OCI-LY3 (cell line): Measurements from ENCODE around the gene NUDT9.

ENCODE experiments used
- H2AFZ ChIP-seq: fragments of 200-600, 300-600 bp; shearing (Covaris generic); 2 replicates; pipeline ENCODE4 v1.6.0; 2014; ENCODE audit warnings: antibody characterized with exemption, low read depth, low read length
- H3K27ac ChIP-seq: fragments of 200-600, 300-600 bp; sonication (generic); 2 replicates; pipeline ENCODE4 v1.5.1; 2014; ENCODE audit warnings: mild to moderate bottlenecking, low read length, moderate library complexity, mixed read lengths
- H3K27me3 ChIP-seq: fragments of 200-600, 300-600 bp; sonication (generic); 2 replicates; pipeline ENCODE4 v1.6.1; 2014; ENCODE audit warnings: low read depth, low read length, mixed read lengths
- H3K36me3 ChIP-seq: fragments of 200-600, 300-600 bp; sonication (generic); replicated peaks from 2 replicates; pipeline ENCODE3; 2014; ENCODE audit warnings: low read depth, low read length, mixed read lengths
- H3K4me1 ChIP-seq: fragments of 300-600, 200-600 bp; sonication (generic); 2 replicates; pipeline ENCODE4 v1.6.1; 2014; ENCODE audit warnings: low read length, mixed read lengths
- H3K4me2 ChIP-seq: fragments of 200-600, 300-600 bp; sonication (generic); 2 replicates; pipeline ENCODE4 v1.6.1; 2014; ENCODE audit warnings: low read length, mixed read lengths
- H3K4me3 ChIP-seq: fragments of 300-600, 200-600 bp; sonication (generic); 2 replicates; pipeline ENCODE4 v1.5.1; 2014; ENCODE audit warnings: antibody characterized with exemption, mild to moderate bottlenecking, low read length, moderate library complexity
- H3K79me2 ChIP-seq: fragments of 300-600, 200-600 bp; shearing (Covaris generic); 2 replicates; pipeline ENCODE4 v1.6.1; 2014; ENCODE audit warnings: mild to moderate bottlenecking, low read length, mixed read lengths
- H3K9ac ChIP-seq: fragments of 300-600, 200-600 bp; shearing (Covaris generic); 2 replicates; pipeline ENCODE4 v1.6.0; 2014; ENCODE audit warnings: mild to moderate bottlenecking, low read length, moderate library complexity
- H3K9me3 ChIP-seq: fragments of 200-600, 300-600 bp; shearing (Covaris generic); 2 replicates; pipeline ENCODE4 v1.6.1; 2014; ENCODE audit warnings: low read length, mixed read lengths; ENCODE audit not compliant: insufficient read depth
- H4K20me1 ChIP-seq: fragments of 200-600, 300-600 bp; sonication (generic); 2 replicates; pipeline ENCODE4 v1.6.1; 2016; ENCODE audit warnings: low read length, mixed read lengths; ENCODE audit not compliant: insufficient read depth
- CTCF ChIP-seq: fragments of 200-600, 300-600 bp; sonication (generic); IDR thresholded peaks from 2 replicates; pipeline ENCODE4 v1.5.1; 2014; ENCODE audit warnings: antibody characterized with exemption, low read length, low read depth
- EZH2phosphoT487 ChIP-seq: fragments of 200-600 bp; shearing (Covaris generic); IDR thresholded peaks from 2 replicates; pipeline ENCODE4 v1.6.1; 2018; ENCODE audit warnings: antibody characterized with exemption, mixed run types, low read depth

NUDT9 gene

GRCh38 chr4:87427518-87427868 is 5.1 kb downstream of the NUDT9 start:
- peaks cover 6% of the 10 kb centered on the region for H3K4me1 ChIP-seq
- H3K27me3 ChIP-seq: no peaks in the 10 kb centered on the region
- no peaks in the 10 kb centered on the region for H3K36me3 ChIP-seq
- no peak overlapping the region for H2AFZ ChIP-seq
- no peak overlapping the region for H3K27ac ChIP-seq
- H3K79me2 ChIP-seq: peaks cover 64% of the 10 kb centered on the region
- no peaks in the 10 kb centered on the region for H4K20me1 ChIP-seq
- H3K9ac ChIP-seq: no peak overlapping the region
- TF ChIP-seq EZH2phosphoT487: no peak
- no peak for TF ChIP-seq CTCF
- H3K4me2 ChIP-seq: no peak overlapping the region
- no peaks in the 10 kb centered on the region for H3K9me3 ChIP-seq
- H3K4me3 ChIP-seq: no peak overlapping the region

GRCh38 chr4:87428979-87429378 is 6.6 kb downstream of the NUDT9 start:
- Histone ChIP-seq H3K27ac (no peak overlapping the region), H3K27me3 (no peaks in the 10 kb centered on the region), H3K9me3 (no peaks in the 10 kb centered on the region), H4K20me1 (no peaks in the 10 kb centered on the region), H2AFZ (no peak overlapping the region), H3K4me3 (no peak overlapping the region), H3K4me2 (no peak overlapping the region), H3K36me3 (no peaks in the 10 kb centered on the region), H3K9ac (no peak overlapping the region), H3K79me2 (peaks cover 63% of the 10 kb centered on the region), H3K4me1 (peaks cover under 1% of the 10 kb centered on the region; the same call in 1 of the 2 replicates)
- TF ChIP-seq CTCF (no peak), EZH2phosphoT487 (no peak)

- no peak for TF ChIP-seq EZH2phosphoT487
- TF ChIP-seq CTCF: no peak
- no peaks in the 10 kb centered on the region for H3K4me1 ChIP-seq
- no peak overlapping the region for H3K9ac ChIP-seq
- H3K27me3 ChIP-seq: no peaks in the 10 kb centered on the region
- H3K9me3 ChIP-seq: no peaks in the 10 kb centered on the region
- H3K79me2 ChIP-seq: peaks cover 53% of the 10 kb centered on the region
- H2AFZ ChIP-seq: no peak overlapping the region
- H3K36me3 ChIP-seq: no peaks in the 10 kb centered on the region
- H3K4me3 ChIP-seq: no peak overlapping the region
- no peaks in the 10 kb centered on the region for H4K20me1 ChIP-seq
- H3K27ac ChIP-seq: no peak overlapping the region
- H3K4me2 ChIP-seq: no peak overlapping the region
Measured at GRCh38 chr4:87430038-87430437, 7.7 kb downstream of the NUDT9 start.

GRCh38 chr4:87433342-87433741 is 11.0 kb downstream of the NUDT9 start:
- no peak overlapping the region for H2AFZ ChIP-seq
- no peaks in the 10 kb centered on the region for H3K9me3 ChIP-seq
- no peaks in the 10 kb centered on the region for H3K4me1 ChIP-seq
- peaks cover 6% of the 10 kb centered on the region for H3K36me3 ChIP-seq
- H3K27ac ChIP-seq: no peak overlapping the region
- H3K27me3 ChIP-seq: no peaks in the 10 kb centered on the region
- TF ChIP-seq EZH2phosphoT487 (no peak), CTCF (no peak)
- H4K20me1 ChIP-seq: no peaks in the 10 kb centered on the region
- H3K79me2 ChIP-seq: peaks cover 46% of the 10 kb centered on the region
- H3K9ac ChIP-seq: no peak overlapping the region
- H3K4me3 ChIP-seq: no peak overlapping the region
- H3K4me2 ChIP-seq: no peak overlapping the region
